T-helper 2 cell (primary cell): ENCODE results near the gene ARMC2.

Experiments
- DNase-seq, 5 experiments: peaks; one replicate each; pipeline versions ENCODE4 v3.0.0 to v3.0.0-alpha.2; 2012 to 2022

Gene ARMC2

DNA sequence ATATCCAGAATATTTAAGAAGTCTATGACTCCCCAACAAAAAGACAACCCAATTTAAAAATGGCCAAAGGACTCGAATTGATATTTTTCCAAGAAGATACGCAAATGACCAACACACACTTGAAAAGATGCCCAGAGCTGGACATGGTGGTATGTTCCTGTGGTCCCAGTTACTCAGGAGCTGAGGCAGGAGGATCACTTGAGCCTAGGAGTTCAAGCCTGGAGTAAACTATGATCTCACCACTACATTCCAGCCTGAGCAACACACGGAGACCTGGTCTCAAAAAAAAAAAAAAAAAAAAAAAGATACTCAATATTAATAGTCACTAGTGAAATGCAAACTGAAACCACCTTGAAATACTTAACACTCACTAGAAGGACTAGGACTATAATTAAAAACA lies 12.2 kb upstream of the ARMC2 start:
- no peak for DNase-seq

DNA sequence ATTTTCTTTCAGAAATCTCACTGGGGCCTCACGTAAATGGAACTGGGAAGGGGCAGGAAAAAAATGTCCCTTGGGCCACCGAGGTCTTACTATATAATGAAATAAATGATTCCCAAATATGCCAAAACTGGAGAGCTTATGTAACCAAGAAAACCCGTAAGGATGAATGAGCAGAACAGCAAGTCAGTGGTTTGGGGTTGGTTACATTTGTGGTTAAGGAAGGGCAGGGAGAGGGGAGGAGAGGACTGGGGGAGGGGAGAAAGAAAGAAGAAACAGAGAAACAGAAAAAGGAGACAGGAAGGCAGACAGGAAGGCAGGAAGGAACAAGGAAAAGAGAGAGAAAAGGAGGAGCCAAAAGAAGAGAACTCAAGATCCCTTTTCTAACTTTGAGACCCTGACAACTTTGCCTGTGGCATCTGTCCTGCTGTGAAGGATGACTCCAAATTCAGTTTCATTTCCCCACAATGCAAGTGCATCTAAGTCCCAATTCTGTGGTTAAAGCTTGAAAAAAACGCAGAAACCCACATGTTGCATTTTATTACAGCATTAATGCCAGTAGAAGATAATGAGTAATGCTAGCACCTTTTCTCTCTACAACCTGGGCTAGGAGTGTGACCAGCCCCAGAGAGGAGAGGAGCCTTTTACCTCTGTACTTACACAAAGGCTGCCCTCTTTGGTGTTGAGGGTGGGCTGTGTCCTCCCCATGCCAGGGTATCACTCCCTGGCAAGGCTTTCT lies 10.8 kb upstream of the ARMC2 start:
- DNase-seq, result peak in 2 of 5 experiments; percentile 27 to 66

DNA sequence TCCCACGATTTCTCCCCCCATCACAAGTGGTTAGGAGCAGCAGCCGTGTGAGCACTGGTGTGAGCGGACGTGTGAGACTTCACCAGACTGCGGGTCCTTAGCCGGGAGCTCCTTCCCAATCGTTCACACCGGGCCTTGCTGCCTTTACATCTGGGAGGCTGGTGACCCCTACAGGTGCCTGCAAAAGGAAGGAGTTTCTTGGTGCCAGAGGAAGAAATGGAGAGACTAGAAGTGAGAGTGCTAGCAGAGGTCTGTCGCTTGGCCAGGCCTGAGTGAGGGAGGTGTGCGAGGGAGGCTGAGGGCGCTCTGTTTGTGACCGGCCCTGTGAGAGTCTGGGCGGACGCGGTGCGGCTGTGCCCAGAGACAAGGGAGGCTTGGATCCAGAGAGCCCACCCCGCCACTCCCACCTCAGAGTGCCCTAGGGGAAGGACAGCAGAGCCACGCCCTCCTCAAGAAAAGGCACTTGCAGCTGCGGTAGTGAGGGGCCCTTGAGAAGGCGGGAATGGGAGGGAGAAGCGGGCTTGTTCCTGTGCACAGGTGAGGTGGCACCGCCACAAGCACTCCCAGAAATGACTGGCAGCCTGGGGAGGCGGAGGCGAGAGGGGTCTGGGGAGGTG lies 10.0 kb upstream of the ARMC2 start:
- no peak for DNase-seq

- DNase-seq, result no peak
Observed at GRCh38 chr6:108839083-108839642, 9.1 kb upstream of the ARMC2 start.

DNA sequence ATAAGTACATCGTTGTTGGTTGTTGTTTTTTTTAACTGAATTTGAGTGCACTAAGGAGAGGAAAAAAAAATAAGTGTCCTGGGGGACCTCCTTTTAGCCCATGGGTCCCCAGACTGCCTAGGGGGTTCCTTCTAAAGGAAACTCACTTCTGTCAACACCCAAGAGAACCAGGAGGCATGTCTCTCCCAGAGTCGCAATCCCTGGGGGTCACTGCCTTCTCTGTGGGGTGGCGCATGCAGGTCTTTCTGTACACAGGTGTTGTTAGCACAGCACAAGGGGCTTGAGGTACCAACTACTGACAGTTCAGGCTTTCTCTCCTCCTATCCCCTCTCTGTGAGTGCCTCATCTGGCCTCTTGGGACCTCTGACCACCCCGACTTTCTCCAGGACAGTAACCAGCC lies 7.3 kb upstream of the ARMC2 start:
- no peak for DNase-seq

DNA sequence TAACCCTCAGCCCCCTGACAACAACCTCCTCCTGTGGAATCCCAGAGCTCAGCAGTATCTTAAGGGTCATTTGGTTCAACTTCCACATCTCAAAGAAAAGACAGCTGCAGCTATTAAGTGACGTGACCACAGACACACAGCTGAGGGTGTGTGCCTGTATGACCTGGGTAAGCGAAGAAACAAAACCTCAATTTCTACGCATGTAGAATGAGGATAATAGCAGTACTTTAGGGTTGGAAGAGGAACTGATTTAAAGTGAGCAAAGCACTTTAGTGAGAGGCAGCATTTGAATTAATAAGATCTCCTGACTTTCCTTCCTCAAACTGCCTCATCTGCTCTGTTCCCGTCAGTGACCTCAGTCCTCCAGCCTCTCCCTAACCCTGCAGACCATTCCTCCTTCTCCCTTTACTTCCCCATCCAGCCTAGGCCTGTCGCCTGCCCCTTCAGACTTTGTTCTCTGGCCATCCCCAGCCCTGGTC lies 6.8 kb upstream of the ARMC2 start:
- no peak for DNase-seq

DNA sequence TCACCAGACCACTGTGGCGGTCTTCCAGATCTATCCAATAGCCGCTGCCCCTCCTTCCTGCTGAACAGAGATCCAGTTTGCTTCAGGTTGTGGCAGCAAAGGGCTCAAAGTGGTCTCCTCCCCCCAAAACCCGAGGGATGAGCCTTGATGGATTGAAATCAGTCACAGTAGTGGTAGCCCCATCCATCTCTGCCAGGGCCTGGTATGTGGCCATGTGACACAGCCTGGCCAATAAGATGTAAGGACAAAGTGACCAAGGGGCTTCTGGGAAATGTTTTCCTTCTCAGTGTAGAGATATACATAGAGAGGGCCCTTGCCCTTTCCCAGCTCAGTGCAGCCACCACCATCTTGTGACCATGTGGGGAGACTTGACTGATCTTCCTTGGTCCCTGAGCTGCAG lies 4.1 kb upstream of the ARMC2 start:
- DNase-seq, result no peak

DNA sequence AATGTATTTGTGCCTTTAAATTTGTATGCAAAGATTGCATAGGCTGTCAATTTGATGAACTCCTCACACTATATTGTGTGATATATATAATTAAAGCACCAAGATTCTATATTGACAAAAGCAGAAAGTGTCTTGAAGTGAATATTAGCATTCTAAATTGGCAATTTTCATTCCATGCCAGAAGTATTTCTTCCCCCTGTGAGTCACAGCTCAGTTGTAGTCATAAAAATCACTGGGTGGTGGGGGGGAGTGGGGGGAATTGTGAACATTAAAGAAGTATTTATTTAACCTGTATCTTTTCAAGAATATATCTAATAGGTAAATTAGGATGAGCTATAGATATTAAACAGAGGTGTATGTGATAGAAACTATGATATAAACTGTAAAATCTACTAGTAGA lies 3.1 kb upstream of the ARMC2 start:
- DNase-seq, result no peak

DNA sequence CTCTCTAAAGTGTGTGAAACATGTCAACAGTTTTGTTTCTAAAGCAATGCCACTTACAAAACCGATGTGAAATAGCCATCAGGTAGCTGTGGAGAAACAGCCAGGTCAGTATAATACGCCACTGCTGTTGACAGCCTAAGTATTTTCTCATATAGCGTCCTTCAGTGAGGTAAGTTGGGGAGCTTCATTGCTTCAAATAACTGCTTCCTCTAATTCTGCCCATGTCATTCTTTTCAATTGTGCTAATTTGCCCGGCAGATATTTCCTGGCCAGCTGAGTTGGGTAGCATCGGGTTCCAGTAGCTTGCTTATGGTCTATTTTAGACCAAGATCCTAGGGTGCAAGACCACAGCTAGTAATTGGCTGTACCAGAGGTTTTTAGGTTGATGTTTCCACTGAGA lies 2.1 kb upstream of the ARMC2 start:
- DNase-seq, result no peak

- DNase-seq, result no peak
Observed at GRCh38 chr6:108846628-108847027, 1.6 kb upstream of the ARMC2 start.

DNA sequence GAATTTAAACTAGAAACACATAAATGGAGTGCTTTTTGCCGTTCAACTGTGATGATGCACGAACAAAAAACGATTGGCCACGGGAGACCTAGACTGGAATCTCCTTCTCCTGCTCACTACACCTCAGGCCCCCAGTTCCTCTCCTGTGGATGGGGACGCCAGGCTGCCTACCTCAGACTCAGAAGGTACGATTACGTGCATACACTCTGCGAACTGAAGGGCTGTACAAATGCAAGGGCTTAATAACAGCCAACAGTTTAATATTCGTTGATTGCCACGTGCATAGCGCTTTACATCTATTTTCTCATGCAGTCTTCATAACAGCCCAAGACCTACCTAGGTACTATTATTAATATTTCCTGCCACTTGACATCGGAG lies 495 bp upstream of the ARMC2 start:
- no peak for DNase-seq

DNA sequence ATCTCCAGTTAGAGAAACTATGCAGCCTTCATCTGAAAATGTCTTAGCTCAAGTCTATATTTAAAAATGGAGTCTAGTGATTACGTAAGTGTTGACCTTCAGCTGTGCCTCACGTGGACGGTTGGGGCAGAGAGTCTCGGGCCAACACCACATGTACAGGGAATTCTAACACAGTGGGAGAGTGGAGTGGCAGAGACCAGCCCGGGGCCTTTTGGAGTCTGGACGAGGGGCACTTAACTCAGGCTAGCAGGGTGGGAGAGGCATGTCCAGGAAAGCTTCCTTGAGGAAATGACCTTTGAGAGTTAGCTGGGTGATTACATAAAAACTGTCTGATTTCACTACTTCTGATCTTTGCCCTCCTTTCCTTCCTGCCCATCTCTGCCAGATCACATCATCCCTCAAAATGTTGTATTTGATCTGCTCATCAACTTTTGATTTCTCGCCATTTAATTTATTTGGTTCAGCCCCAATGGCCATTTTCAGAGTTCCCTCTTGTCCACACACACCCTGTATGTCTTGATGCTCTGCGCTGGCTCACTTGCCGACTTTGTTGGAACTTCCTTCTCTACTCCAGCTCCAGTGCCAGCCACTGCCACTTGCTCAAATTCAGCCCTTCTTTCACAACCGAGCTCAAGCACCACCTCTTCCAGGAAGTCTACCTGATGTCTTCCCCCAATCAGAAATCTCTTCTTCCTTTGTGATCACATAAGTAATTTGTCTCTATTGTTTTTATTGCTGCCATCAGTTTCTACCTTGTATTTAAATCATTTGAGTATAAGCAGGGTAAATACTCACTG lies 2.6 kb downstream of the ARMC2 start:
- no peak for DNase-seq

GRCh38 chr6:108851756-108852155 lies 3.5 kb downstream of the ARMC2 start:
- no peak for DNase-seq

GRCh38 chr6:108853077-108853476 lies 4.9 kb downstream of the ARMC2 start:
- DNase-seq, result no peak

- no peak for DNase-seq
Observed at GRCh38 chr6:108862479-108863191, 14.4 kb downstream of the ARMC2 start.

DNA sequence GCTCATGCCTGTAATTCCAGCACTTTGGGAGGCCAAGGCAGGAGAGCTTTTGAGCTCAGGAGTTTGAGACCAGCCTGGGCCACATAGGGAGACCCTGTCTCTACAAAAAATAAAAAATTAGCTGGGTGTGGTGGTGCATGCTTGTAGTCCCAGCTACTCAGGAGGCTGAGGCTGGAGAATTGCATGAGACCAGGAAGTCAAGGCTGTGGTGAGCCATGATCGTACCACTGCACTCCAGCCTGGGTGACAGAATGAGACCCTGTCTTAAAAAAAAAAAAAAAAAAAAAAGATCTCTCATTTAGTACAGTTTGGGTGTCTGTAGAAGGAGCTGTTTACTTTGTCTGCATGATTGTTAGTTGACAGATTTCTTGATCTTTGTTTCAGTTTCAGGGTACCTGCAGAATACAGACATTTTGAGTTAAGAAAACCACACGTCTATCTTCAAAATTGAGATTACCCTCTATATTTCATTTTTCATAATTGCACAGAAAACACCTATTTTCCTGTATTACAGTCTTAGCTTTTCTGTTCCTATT lies 17.6 kb downstream of the ARMC2 start:
- peak in 1 of 5 experiments; percentile 89 for DNase-seq

- no peak for DNase-seq
Observed at GRCh38 chr6:108866798-108867197, 18.6 kb downstream of the ARMC2 start.

GRCh38 chr6:108868647-108869046 lies 20.4 kb downstream of the ARMC2 start:
- no peak for DNase-seq

GRCh38 chr6:108869876-108870275 lies 21.7 kb downstream of the ARMC2 start:
- DNase-seq, result no peak

DNA sequence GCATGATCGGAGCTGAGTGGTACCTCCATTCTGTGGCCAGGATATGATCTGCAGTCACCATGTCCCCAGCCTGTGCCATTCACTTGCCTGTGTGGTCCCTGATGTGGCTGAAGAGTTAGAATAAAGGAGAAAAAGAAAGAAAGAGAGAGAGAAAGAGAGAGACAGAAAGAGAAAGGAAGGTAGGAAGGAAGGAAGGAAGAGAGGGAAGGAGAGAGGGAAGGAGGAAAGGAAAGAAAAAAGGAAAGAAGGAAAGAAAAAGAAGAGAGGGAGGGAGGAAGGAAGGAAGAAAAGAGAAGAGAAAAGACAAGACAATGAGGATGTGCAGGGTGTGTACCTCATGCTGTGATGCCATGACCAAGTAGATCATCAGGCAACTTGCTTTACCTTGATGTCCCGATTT lies 22.1 kb downstream of the ARMC2 start:
- no peak for DNase-seq

GRCh38 chr6:108872141-108872557 lies 23.9 kb downstream of the ARMC2 start:
- DNase-seq, result peak in 2 of 5 experiments; percentile 8 to 55

- DNase-seq, result no peak
Observed at GRCh38 chr6:108872575-108872974, 24.4 kb downstream of the ARMC2 start.
